Esophagus mucosa (tissue), 1 donor: ENCODE data around the gene RABEPK. TPM values are rescaled to one million over a fixed set of nuclear protein-coding genes. Genes with fewer than 3 reads are reported as not detected.
"Not testable (repeated sequence)": the region's sequence is repeated elsewhere in the genome, so short reads cannot be mapped to it uniquely, and the experiment has no call there.

ENCODE experiments used
- ATAC-seq: fragments of 200-7000 bp; cut with Tn5 transposase; one replicate; pipeline ENCODE4 v1.9.1; 2020
- total RNA-seq: library from RNA; stranded (reverse); gene quantifications from one replicate; pipeline ENCODE4 v1.2.4, GENCODE V29; 2023
- donor health status: DM: yes; HTN: yes; CAD: no.

RABEPK gene
- total RNA-seq, 1 donor from 2014 or later, result 15.0 TPM

DNA sequence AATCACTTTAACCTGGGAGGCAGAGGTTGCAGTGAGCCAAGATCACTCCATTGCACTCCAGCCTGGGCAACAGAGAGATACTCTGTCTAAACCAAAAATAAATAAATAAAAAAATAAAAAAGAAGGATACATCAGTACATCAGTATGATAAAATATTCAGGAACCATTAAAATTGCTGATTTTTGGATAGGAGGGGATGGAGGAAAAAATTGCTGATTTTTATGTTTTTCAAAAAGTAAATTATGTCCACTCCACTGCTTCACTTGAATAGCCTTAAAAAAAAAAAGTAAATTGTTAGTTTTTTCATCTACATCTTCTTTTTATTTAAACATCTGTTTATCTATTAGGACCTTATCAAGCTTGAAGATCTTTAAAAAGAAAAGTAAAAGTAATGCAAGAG, 53.9 kb downstream of the RABEPK start:
- ATAC-seq, result no peak

DNA sequence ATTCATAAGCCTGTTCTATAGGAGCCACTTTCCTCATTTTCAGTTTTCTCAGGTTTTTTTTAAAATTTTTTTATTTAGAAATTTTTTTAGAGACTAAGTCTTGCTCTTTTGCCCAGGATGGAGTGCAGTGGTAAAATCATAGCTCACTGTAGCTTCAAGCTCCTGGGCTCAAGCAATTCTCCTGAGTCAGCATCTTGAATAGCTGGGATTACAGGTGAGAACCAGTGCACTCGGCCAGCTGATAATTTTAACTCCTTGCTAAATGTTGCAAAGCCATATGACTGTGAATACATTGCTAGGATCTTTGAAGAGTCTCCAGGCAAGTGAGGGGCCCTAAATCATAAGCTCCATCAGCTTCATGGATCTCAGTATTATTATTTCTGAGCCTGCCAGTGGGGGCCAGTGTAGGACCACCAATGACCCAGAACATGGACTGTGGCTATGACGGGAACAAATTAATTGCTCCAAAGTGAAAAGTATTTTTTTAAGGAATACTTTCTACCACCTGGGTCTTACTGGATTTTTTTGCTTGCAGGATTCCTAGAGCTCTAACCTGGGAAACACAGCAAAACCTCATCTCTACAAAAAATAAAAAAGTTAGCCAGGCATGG, 55.5 kb downstream of the RABEPK start:
- peak; percentile 33 for ATAC-seq

GRCh38 chr9:125258160-125258785, 57.9 kb downstream of the RABEPK start:
- ATAC-seq, result no peak

DNA sequence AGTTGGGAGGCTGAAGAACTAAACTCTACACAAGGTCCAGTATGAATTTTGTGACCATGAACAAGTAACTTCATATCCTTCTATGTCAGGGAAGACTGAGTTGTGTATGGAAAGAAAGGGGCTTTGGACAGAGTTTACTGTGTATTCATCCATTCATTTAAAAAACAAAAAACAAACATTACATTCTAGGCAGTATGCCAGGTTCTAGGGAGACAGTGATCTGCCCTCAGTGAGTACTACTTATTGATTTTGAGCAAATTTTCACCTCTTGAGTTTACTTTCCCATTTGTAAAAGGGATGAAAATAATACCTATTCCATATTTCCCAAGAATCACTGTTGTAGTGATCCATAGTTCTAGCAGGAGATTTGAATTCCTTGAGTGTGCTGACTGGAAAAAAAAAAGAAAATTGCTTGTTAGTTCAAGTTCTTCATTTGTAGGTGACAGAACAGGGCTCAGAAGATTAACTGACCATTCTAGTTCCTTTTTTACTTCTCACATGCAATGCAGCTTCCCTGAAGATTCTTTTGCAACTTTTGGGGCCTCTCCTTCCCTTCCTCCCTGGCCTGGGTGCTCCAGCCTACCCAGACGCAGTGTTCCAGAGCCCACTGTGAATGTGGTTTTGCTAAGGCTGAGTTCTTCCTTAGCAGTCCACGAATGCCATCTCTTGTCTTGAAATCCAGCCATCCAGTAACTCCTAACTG, 58.6 kb downstream of the RABEPK start:
- ATAC-seq, result no peak

GRCh38 chr9:125260561-125260960, 60.2 kb downstream of the RABEPK start:
- ATAC-seq, result no peak

- peak; percentile 99 for ATAC-seq
Measured at GRCh38 chr9:125261501-125262293, 61.4 kb downstream of the RABEPK start, which contains the start of gene GAPVD1. Gene GAPVD1, plus strand, starts transcription at chr9:125261826. Its CDS starts 37,096 bp downstream, at chr9:125298922.

- no peak for ATAC-seq
Measured at GRCh38 chr9:125262294-125262991, 62.1 kb downstream of the RABEPK start.

GRCh38 chr9:125264068-125264467, 63.7 kb downstream of the RABEPK start:
- ATAC-seq, result not testable (repeated sequence)

- no peak for ATAC-seq
Measured at GRCh38 chr9:125268394-125269013, 68.2 kb downstream of the RABEPK start.

DNA sequence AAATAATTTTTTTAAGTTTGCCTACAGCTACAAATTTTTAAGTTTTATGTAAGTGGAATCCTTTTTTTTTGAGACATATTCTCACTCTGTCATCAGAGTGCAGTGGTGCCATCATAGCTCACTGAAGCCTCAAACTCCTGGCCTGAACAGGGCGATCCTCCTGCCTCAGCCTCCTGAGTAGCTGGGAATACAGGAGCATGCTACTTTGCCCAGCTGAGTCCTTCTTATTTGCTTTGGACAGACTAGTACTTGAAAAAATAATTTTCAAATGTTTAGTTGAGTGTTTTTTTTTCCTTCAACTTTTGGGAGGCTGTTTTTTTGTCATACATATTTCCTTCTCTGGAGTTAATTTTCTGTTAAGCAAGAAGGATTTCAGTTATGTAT, 68.7 kb downstream of the RABEPK start:
- ATAC-seq, result no peak

DNA sequence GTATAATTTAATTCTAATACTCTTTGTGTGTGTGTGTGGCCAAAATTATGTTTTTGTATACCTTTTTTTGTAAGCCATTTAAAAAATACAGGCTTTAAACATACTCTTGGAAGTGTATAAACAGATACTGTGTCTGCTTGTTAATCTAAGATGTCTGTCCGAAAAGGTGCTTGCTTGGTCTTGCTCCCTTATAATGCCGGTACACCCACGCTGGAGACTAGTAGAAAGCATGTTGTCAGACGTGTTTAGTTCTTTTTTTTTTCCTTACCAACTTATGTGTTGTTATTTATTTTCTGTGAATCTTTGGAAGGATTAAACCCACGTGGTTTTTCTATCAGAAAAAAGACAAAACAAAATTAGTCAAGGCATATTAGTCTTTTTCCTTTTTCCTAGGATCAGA, 70.7 kb downstream of the RABEPK start:
- ATAC-seq, result peak; percentile 72

DNA sequence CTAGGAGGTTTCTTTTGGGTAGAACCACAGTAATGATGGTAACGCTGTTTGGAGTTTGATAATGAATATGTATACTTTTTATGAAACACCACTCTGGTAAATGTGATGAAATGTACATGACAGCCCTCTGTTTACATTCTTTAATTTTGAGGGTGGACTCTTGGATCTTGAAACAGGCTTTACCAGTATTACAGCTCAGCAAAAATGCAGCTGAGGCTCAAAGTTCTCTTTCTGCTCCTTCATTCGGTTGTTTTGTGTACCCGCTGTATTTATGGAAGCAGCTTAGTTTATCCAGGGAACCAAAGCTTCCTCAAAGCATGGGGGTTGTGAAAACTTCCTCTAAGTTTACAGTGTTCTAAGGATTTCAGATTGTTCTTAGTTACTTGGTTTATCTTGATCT, 72.4 kb downstream of the RABEPK start:
- peak; percentile 83 for ATAC-seq

GRCh38 chr9:125276771-125277170, 76.4 kb downstream of the RABEPK start:
- no peak for ATAC-seq

DNA sequence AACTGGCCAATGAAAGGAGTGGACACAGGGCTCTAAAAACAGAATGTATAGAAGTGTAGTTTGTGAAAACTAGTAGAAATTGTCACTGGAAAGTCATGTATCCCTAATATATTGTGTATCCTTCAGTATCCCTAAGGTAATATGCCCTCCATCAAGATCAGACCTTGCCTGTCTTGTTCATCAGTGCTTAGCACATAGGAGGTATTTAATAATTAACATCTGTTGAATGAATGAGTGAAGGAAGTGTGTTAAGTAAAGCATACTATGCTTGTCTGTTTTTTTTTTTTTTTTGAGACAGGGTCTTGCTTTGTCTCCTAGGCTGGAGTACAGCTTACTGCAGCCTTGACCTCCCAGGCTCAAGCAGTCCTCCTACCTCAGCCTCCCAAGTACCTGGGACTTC, 77.1 kb downstream of the RABEPK start:
- no peak for ATAC-seq

- ATAC-seq, result no peak
Measured at GRCh38 chr9:125280945-125281344, 80.6 kb downstream of the RABEPK start.

Other genes with a start within 250 kb of the RABEPK start
- gene SCAI, start 57.0 kb upstream of the RABEPK start, total RNA-seq, result 3.0 TPM
- 38.8 TPM for gene PPP6C, start 10.7 kb upstream of the RABEPK start, total RNA-seq
- gene HSPA5, start 40.8 kb downstream of the RABEPK start, total RNA-seq, result 119 TPM
- 34.6 TPM for gene GAPVD1, start 61.3 kb downstream of the RABEPK start, total RNA-seq